ENCODE measurements around the gene RNASET2. TPM values are rescaled to one million over a fixed set of nuclear protein-coding genes. Genes with fewer than 3 reads are reported as not detected.
"Not testable (repeated sequence)": the region's sequence is repeated elsewhere in the genome, so short reads cannot be mapped to it uniquely, and the experiment has no call there.

Gene RNASET2
- total and polyA plus RNA-seq, 2 of the 13 experiments (the other 11 are each of a cell fraction or from before 2014, with no cell fraction given) = 44.6 to 597 TPM

DNA sequence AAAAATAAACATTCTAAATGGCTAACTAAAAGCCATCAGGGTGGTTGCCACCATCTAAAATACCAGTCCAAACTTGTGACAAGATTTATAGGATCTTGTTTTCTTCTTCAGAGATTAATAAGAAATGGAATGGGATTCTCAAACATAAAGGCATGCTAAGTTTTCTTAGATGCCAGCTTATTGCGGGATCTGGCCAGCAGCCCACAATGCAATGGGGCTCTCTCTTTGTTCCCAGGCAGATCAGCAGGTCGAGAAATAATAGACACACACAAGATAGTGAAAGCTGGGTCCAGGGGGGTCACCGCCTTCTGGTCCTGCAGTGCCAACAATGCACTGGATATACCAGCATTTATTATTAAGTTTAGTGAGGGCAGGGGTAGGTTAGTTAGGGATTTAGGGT lies 41.4 kb downstream of the RNASET2 start:
- H3K9me3 ChIP-seq (ENCODE audit: low read length); CTCF ChIA-PET (ENCODE audit: low intra/inter-chr PET ratio, low total read pairs); in situ Hi-C loops (cut with HindIII; ENCODE audit: extremely low pct_ligation_motif_present, low pct_unique_long_range_greater_than_20kb); H3K9ac ChIP-seq (ENCODE audit: insufficient read depth, low read depth, low read length); H3K27ac ChIP-seq (ENCODE audit: extremely low read length, insufficient read depth, low read length); H3K27me3 ChIP-seq (ENCODE audit: control insufficient read depth in 1 of 2, insufficient read depth in 2 of 2, low read length in 2 of 2); DNase-seq (ENCODE audit: low spot score); FAIRE-seq; H3K4me3 ChIP-seq (replicated peaks in 1 of 3; ENCODE audit: insufficient read depth in 1 of 3, low read depth in 2 of 3, low read length in 3 of 3); H3K4me1 ChIP-seq (ENCODE audit: insufficient read depth, low read length); intact Hi-C loops (cut with micrococcal nuclease; ENCODE audit: unreplicated experiment); H3K79me2 ChIP-seq (ENCODE audit: insufficient read depth, low read length); H4K20me1 ChIP-seq (ENCODE audit: insufficient read depth, low read length); H2AFZ ChIP-seq (ENCODE audit: low read length); POLR2A ChIA-PET; H3K4me2 ChIP-seq (ENCODE audit: low read depth, low read length); BruUV-seq (replicated peaks); H3K36me3 ChIP-seq (replicated peaks in 1 of 2; ENCODE audit: control insufficient read depth in 1 of 2, insufficient read depth in 2 of 2, low read length in 2 of 2); ATAC-seq: not testable (repeated sequence)
- 88% methylated on average over 3 of the region's 3 CpGs for WGBS (ENCODE audit: low lambda C conversion rate)

DNA sequence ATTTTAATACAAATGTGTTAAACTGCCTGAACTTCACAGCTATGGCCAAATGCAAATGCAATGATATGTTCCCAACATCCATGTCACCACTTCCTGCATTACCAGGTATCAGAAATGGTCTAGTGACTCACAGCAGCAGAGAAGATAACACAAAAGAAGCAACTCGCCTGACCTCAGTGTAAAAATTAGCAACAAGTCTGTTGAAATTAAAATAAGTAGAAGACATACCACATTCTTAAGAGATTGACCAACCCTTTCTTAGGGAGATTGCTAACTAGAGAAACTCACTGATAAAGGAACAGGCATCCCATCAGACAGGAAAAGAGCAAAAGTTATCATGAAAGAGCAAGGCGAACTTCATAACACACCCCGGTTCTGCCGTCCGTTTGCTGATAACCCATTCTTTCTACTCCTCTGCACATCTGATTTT lies 45.1 kb downstream of the RNASET2 start:
- in situ Hi-C loops (cut with HindIII; ENCODE audit: extremely low pct_ligation_motif_present, low pct_unique_long_range_greater_than_20kb) (no loop called here), intact Hi-C loops (cut with micrococcal nuclease; ENCODE audit: unreplicated experiment) (no loop called here)
- no peak overlapping the region for H3K4me2 ChIP-seq (ENCODE audit: low read depth, low read length)
- H4K20me1 ChIP-seq (ENCODE audit: insufficient read depth, low read length) = no peaks in the 10 kb centered on the region
- ChIA-PET CTCF (ENCODE audit: low intra/inter-chr PET ratio, low total read pairs) (no interaction called here), POLR2A (no interaction called here)
- no TSS peak for BruUV-seq (replicated peaks)
- H3K27ac ChIP-seq (ENCODE audit: extremely low read length, insufficient read depth, low read length) = no peak overlapping the region
- no peaks in the 10 kb centered on the region for H3K27me3 ChIP-seq (ENCODE audit: control insufficient read depth in 1 of 2, insufficient read depth in 2 of 2, low read length in 2 of 2)
- no peak for ATAC-seq
- H3K4me1 ChIP-seq (ENCODE audit: insufficient read depth, low read length) = no peaks in the 10 kb centered on the region
- no peaks in the 10 kb centered on the region for H3K79me2 ChIP-seq (ENCODE audit: insufficient read depth, low read length)
- no peak for FAIRE-seq
- H3K9me3 ChIP-seq (ENCODE audit: low read length) = no peaks in the 10 kb centered on the region
- 95% methylated on average over 5 of the region's 5 CpGs for WGBS (ENCODE audit: low lambda C conversion rate)
- H3K4me3 ChIP-seq (replicated peaks in 1 of 3; ENCODE audit: insufficient read depth in 1 of 3, low read depth in 2 of 3, low read length in 3 of 3) = no peak overlapping the region
- TF ChIP-seq KLF15 (CRISPR knock-in tag; IDR thresholded peaks at IDR 0.05; ENCODE audit: borderline replicate concordance) (no peak), KLF13 (CRISPR knock-in tag; IDR thresholded peaks at IDR 0.05) (no peak), GPN1 (CRISPR knock-in tag; IDR thresholded peaks at IDR 0.05; ENCODE audit: borderline replicate concordance) (no peak), MAF1 (CRISPR knock-in tag; IDR thresholded peaks at IDR 0.05; ENCODE audit: borderline replicate concordance) (no peak), TIGD3 (CRISPR knock-in tag; IDR thresholded peaks at IDR 0.05; ENCODE audit: borderline replicate concordance) (no peak), STAG1 (CRISPR knock-in tag; IDR thresholded peaks at IDR 0.05) (no peak), SP140L (CRISPR knock-in tag; IDR thresholded peaks at IDR 0.05; ENCODE audit: borderline replicate concordance) (no peak), TCF7L2 (IDR thresholded peaks at IDR 0.05; ENCODE audit: low read depth, low read length) (no peak)
- TF ChIP-seq, protein P1, sequence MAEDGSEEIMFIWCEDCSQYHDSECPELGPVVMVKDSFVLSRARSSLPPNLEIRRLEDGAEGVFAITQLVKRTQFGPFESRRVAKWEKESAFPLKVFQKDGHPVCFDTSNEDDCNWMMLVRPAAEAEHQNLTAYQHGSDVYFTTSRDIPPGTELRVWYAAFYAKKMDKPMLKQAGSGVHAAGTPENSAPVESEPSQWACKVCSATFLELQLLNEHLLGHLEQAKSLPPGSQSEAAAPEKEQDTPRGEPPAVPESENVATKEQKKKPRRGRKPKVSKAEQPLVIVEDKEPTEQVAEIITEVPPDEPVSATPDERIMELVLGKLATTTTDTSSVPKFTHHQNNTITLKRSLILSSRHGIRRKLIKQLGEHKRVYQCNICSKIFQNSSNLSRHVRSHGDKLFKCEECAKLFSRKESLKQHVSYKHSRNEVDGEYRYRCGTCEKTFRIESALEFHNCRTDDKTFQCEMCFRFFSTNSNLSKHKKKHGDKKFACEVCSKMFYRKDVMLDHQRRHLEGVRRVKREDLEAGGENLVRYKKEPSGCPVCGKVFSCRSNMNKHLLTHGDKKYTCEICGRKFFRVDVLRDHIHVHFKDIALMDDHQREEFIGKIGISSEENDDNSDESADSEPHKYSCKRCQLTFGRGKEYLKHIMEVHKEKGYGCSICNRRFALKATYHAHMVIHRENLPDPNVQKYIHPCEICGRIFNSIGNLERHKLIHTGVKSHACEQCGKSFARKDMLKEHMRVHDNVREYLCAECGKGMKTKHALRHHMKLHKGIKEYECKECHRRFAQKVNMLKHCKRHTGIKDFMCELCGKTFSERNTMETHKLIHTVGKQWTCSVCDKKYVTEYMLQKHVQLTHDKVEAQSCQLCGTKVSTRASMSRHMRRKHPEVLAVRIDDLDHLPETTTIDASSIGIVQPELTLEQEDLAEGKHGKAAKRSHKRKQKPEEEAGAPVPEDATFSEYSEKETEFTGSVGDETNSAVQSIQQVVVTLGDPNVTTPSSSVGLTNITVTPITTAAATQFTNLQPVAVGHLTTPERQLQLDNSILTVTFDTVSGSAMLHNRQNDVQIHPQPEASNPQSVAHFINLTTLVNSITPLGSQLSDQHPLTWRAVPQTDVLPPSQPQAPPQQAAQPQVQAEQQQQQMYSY (CRISPR knock-in tag; IDR thresholded peaks at IDR 0.05) = no peak
- TF ChIP-seq, protein P2, sequence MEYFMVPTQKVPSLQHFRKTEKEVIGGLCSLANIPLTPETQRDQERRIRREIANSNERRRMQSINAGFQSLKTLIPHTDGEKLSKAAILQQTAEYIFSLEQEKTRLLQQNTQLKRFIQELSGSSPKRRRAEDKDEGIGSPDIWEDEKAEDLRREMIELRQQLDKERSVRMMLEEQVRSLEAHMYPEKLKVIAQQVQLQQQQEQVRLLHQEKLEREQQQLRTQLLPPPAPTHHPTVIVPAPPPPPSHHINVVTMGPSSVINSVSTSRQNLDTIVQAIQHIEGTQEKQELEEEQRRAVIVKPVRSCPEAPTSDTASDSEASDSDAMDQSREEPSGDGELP (IDR thresholded peaks at IDR 0.05; ENCODE audit: borderline replicate concordance, low read depth) = no peak
- H2AFZ ChIP-seq (ENCODE audit: low read length) = no peak overlapping the region
- no peak overlapping the region for H3K9ac ChIP-seq (ENCODE audit: insufficient read depth, low read depth, low read length)
- H3K36me3 ChIP-seq (replicated peaks in 1 of 2; ENCODE audit: control insufficient read depth in 1 of 2, insufficient read depth in 2 of 2, low read length in 2 of 2) = peaks cover 0 to 1% of the 10 kb centered on the region in 2 experiments; a peak in 2 of 5 replicates
- DNase-seq (ENCODE audit: low spot score) = no peak

Measured in HepG2 (cell line).